HepG2 (cell line): ENCODE data around the gene NOS1AP. TPM values are rescaled to one million over a fixed set of nuclear protein-coding genes. Genes with fewer than 3 reads are reported as not detected.

Experiments
- EED ChIP-seq: sonication (generic); formaldehyde crosslinking; IDR thresholded peaks from 2 replicates; pipeline ENCODE4 v1.5.0; 2020; ENCODE audit warnings: mild to moderate bottlenecking, missing genetic modification reagents
- FIP1L1 ChIP-seq: fragments of 200-400 bp; formaldehyde crosslinking; IDR thresholded peaks from 2 replicates; pipeline ENCODE4 v1.6.1; 2018; ENCODE audit warnings: low read depth, mild to moderate bottlenecking, low read length, moderate library complexity, borderline replicate concordance; ENCODE audit not compliant: insufficient read depth
- FOXA3 ChIP-seq: IDR thresholded peaks from 2 replicates; pipeline ENCODE4 v1.6.1; 2016; ENCODE audit warnings: missing genetic modification reagents, missing compliant biosample characterization
- HDAC6 ChIP-seq: fragments of 200-600 bp; sonication (generic); IDR thresholded peaks from 2 replicates; pipeline ENCODE4 v1.7.0; 2017; ENCODE audit warnings: mild to moderate bottlenecking, antibody characterized with exemption, low read length, low read depth
- HNF4A ChIP-seq: sonication (generic); formaldehyde crosslinking; IDR thresholded peaks from 2 replicates; pipeline ENCODE4 v1.4.0; 2020; ENCODE audit warnings: missing genetic modification reagents
- KDM6A ChIP-seq: IDR thresholded peaks from 2 replicates; pipeline ENCODE4 v1.6.1; 2016; ENCODE audit warnings: low read depth
- MED13 ChIP-seq: sonication (generic); formaldehyde crosslinking; IDR thresholded peaks from 2 replicates; pipeline ENCODE4 v1.5.0; 2020; ENCODE audit warnings: missing genetic modification reagents
- PPARG ChIP-seq: conservative IDR thresholded peaks from 2 replicates; pipeline ENCODE4 v1.6.1; 2016; ENCODE audit warnings: missing biosample characterization, missing genetic modification reagents
- RFX1 ChIP-seq: fragments of 450-650 bp; IDR thresholded peaks from 2 replicates; pipeline ENCODE4 v1.6.1; 2017
- RXRA ChIP-seq: sonication (generic); formaldehyde crosslinking; IDR thresholded peaks from 2 replicates; pipeline ENCODE4 v1.5.1; 2020; ENCODE audit warnings: missing genetic modification reagents
- ZNF235 ChIP-seq: sonication (generic); formaldehyde crosslinking; IDR thresholded peaks from 2 replicates; pipeline ENCODE4 v1.8.1; 2023; ENCODE audit warnings: mild to moderate bottlenecking, missing genetic modification reagents, borderline replicate concordance
- ZNF34 ChIP-seq: sonication (generic); formaldehyde crosslinking; IDR thresholded peaks from 2 replicates; pipeline ENCODE4 v1.4.0; 2020; ENCODE audit warnings: mild to moderate bottlenecking, missing genetic modification reagents, borderline replicate concordance
- ZNF557 ChIP-seq: sonication (generic); formaldehyde crosslinking; IDR thresholded peaks from 2 replicates; pipeline ENCODE4 v1.4.0; 2020; ENCODE audit warnings: missing genetic modification reagents
- ZNF678 ChIP-seq: sonication (generic); formaldehyde crosslinking; IDR thresholded peaks from 2 replicates; pipeline ENCODE4 v1.4.0; 2020; ENCODE audit warnings: mild to moderate bottlenecking, missing genetic modification reagents
- ZNF776 ChIP-seq: sonication (generic); formaldehyde crosslinking; IDR thresholded peaks from 2 replicates; pipeline ENCODE4 v1.4.0; 2020; ENCODE audit warnings: mild to moderate bottlenecking, missing genetic modification reagents
- polyA plus RNA-seq, 8 experiments: library from polyadenylated mRNA; depleted of rRNA in 3 of 8; stranded (reverse) in 7 of 8; unstranded in 1 of 8; fragments of >200 nt; fragmentation: Illumina TruSeq in 4 of 8; extraction: Trizol in 4 of 8; gene quantifications; 2 replicates each; pipeline versions ENCODE4 v1.2.1 to v1.2.3, GENCODE V29; 2011 to 2016; ENCODE audit warnings: low read depth in 4 of 8, missing spikeins in 1 of 8, mixed read lengths in 1 of 8; ENCODE audit not compliant: insufficient read depth in 1 of 8
- total RNA-seq, 5 experiments: library from RNA; depleted of rRNA; stranded (reverse); fragments of >200 nt; fragmentation: Illumina TruSeq; extraction: Trizol; gene quantifications; 2 replicates each; pipeline ENCODE4 v1.2.3, GENCODE V29; 2016; ENCODE audit warnings: low read depth in 1 of 5
- TF ChIP-seq, protein P1 (sequence below): sonication (generic); formaldehyde crosslinking; IDR thresholded peaks from 2 replicates; pipeline ENCODE4 v1.5.0; 2020; ENCODE audit warnings: missing genetic modification reagents
- TF ChIP-seq, protein P2 (sequence below): sonication (generic); formaldehyde crosslinking; IDR thresholded peaks from 2 replicates; pipeline ENCODE4 v1.4.0; 2020; ENCODE audit warnings: missing genetic modification reagents
- TF ChIP-seq, protein P3 (sequence below): sonication (generic); formaldehyde crosslinking; IDR thresholded peaks from 2 replicates; pipeline ENCODE4 v1.4.0; 2020; ENCODE audit warnings: missing genetic modification reagents
- TF ChIP-seq, protein P4 (sequence below): sonication (generic); formaldehyde crosslinking; IDR thresholded peaks from 2 replicates; pipeline ENCODE4 v1.4.0; 2020; ENCODE audit warnings: mild to moderate bottlenecking, missing genetic modification reagents
- TF ChIP-seq, protein P5 (sequence below): sonication (generic); formaldehyde crosslinking; IDR thresholded peaks from 2 replicates; pipeline ENCODE4 v1.4.0; 2020; ENCODE audit warnings: missing genetic modification reagents, borderline replicate concordance
- TF ChIP-seq, protein P6 (sequence below): sonication (generic); formaldehyde crosslinking; conservative IDR thresholded peaks from 2 replicates; pipeline ENCODE4 v1.4.0; 2020; ENCODE audit warnings: mild to moderate bottlenecking, missing genetic modification reagents, moderate library complexity

Gene NOS1AP
- total and polyA plus RNA-seq, 2 of the 13 experiments (the other 11 are each of a cell fraction or from before 2014, with no cell fraction given), result 2.0 to 3.3 TPM

DNA sequence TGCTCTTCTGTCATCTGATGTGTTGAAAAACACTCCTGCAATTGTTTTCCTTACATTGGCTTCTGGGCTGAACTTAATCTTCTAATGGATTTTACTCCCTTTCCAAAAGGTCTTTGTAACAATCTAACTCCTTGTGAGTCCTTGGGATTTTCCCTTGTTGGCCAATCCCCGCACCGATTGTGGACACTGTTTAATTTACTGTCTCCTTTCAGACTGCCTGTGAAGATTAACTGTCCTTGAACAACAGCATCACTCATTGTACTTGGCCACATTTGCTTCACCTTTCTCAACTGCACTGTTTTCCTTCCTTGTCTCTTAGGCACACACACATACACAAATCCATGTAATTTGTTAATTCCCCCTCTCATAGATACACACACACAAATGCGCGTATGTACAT lies 186.8 kb downstream of the NOS1AP start (continued):
- TF ChIP-seq MED13 (CRISPR knock-in tag), result no peak
- TF ChIP-seq FOXA3, result 0 out of 2 replicates have a peak, but pooled peaks have one; percentile 16
- no peak for TF ChIP-seq KDM6A (CRISPR knock-in tag)
- TF ChIP-seq RXRA, result no peak
- TF ChIP-seq, protein P1, sequence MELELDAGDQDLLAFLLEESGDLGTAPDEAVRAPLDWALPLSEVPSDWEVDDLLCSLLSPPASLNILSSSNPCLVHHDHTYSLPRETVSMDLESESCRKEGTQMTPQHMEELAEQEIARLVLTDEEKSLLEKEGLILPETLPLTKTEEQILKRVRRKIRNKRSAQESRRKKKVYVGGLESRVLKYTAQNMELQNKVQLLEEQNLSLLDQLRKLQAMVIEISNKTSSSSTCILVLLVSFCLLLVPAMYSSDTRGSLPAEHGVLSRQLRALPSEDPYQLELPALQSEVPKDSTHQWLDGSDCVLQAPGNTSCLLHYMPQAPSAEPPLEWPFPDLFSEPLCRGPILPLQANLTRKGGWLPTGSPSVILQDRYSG, result no peak
- no peak for TF ChIP-seq ZNF235
- TF ChIP-seq ZNF776, result no peak
- TF ChIP-seq, protein P2, sequence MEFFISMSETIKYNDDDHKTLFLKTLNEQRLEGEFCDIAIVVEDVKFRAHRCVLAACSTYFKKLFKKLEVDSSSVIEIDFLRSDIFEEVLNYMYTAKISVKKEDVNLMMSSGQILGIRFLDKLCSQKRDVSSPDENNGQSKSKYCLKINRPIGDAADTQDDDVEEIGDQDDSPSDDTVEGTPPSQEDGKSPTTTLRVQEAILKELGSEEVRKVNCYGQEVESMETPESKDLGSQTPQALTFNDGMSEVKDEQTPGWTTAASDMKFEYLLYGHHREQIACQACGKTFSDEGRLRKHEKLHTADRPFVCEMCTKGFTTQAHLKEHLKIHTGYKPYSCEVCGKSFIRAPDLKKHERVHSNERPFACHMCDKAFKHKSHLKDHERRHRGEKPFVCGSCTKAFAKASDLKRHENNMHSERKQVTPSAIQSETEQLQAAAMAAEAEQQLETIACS (CRISPR knock-in tag), result no peak
- TF ChIP-seq PPARG (CRISPR knock-in tag), result no peak
- TF ChIP-seq, protein P3, sequence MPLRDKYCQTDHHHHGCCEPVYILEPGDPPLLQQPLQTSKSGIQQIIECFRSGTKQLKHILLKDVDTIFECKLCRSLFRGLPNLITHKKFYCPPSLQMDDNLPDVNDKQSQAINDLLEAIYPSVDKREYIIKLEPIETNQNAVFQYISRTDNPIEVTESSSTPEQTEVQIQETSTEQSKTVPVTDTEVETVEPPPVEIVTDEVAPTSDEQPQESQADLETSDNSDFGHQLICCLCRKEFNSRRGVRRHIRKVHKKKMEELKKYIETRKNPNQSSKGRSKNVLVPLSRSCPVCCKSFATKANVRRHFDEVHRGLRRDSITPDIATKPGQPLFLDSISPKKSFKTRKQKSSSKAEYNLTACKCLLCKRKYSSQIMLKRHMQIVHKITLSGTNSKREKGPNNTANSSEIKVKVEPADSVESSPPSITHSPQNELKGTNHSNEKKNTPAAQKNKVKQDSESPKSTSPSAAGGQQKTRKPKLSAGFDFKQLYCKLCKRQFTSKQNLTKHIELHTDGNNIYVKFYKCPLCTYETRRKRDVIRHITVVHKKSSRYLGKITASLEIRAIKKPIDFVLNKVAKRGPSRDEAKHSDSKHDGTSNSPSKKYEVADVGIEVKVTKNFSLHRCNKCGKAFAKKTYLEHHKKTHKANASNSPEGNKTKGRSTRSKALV (CRISPR knock-in tag), result no peak
- TF ChIP-seq ZNF34 (CRISPR knock-in tag), result no peak
- TF ChIP-seq ZNF557 (CRISPR knock-in tag), result no peak
- TF ChIP-seq, protein P4, sequence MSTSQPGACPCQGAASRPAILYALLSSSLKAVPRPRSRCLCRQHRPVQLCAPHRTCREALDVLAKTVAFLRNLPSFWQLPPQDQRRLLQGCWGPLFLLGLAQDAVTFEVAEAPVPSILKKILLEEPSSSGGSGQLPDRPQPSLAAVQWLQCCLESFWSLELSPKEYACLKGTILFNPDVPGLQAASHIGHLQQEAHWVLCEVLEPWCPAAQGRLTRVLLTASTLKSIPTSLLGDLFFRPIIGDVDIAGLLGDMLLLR (CRISPR knock-in tag), result no peak
- TF ChIP-seq HNF4A (CRISPR knock-in tag), result peak; percentile 46
- TF ChIP-seq, protein P5, sequence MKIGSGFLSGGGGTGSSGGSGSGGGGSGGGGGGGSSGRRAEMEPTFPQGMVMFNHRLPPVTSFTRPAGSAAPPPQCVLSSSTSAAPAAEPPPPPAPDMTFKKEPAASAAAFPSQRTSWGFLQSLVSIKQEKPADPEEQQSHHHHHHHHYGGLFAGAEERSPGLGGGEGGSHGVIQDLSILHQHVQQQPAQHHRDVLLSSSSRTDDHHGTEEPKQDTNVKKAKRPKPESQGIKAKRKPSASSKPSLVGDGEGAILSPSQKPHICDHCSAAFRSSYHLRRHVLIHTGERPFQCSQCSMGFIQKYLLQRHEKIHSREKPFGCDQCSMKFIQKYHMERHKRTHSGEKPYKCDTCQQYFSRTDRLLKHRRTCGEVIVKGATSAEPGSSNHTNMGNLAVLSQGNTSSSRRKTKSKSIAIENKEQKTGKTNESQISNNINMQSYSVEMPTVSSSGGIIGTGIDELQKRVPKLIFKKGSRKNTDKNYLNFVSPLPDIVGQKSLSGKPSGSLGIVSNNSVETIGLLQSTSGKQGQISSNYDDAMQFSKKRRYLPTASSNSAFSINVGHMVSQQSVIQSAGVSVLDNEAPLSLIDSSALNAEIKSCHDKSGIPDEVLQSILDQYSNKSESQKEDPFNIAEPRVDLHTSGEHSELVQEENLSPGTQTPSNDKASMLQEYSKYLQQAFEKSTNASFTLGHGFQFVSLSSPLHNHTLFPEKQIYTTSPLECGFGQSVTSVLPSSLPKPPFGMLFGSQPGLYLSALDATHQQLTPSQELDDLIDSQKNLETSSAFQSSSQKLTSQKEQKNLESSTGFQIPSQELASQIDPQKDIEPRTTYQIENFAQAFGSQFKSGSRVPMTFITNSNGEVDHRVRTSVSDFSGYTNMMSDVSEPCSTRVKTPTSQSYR, result no peak
- no peak for TF ChIP-seq EED (CRISPR knock-in tag)
- TF ChIP-seq, protein P6, sequence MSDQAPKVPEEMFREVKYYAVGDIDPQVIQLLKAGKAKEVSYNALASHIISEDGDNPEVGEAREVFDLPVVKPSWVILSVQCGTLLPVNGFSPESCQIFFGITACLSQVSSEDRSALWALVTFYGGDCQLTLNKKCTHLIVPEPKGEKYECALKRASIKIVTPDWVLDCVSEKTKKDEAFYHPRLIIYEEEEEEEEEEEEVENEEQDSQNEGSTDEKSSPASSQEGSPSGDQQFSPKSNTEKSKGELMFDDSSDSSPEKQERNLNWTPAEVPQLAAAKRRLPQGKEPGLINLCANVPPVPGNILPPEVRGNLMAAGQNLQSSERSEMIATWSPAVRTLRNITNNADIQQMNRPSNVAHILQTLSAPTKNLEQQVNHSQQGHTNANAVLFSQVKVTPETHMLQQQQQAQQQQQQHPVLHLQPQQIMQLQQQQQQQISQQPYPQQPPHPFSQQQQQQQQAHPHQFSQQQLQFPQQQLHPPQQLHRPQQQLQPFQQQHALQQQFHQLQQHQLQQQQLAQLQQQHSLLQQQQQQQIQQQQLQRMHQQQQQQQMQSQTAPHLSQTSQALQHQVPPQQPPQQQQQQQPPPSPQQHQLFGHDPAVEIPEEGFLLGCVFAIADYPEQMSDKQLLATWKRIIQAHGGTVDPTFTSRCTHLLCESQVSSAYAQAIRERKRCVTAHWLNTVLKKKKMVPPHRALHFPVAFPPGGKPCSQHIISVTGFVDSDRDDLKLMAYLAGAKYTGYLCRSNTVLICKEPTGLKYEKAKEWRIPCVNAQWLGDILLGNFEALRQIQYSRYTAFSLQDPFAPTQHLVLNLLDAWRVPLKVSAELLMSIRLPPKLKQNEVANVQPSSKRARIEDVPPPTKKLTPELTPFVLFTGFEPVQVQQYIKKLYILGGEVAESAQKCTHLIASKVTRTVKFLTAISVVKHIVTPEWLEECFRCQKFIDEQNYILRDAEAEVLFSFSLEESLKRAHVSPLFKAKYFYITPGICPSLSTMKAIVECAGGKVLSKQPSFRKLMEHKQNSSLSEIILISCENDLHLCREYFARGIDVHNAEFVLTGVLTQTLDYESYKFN (CRISPR knock-in tag), result 0 out of 2 replicates have a peak, but pooled peaks have one; percentile 16
- no peak for TF ChIP-seq RFX1
- TF ChIP-seq ZNF678, result no peak
- no peak for TF ChIP-seq HDAC6
- TF ChIP-seq FIP1L1, result no peak
